GM23248 (cell line): ENCODE results near the gene TTN.

Experiments used
- EZH2 ChIP-seq: fragments of 200-600 bp; sonication (generic); IDR thresholded peaks from 2 replicates; pipeline ENCODE4 v1.6.1; 2018; ENCODE audit warnings: antibody characterized with exemption, mild to moderate bottlenecking; ENCODE audit not compliant: insufficient read depth, poor library complexity, severe bottlenecking
- EZH2phosphoT487 ChIP-seq: fragments of 200-600 bp; sonication (generic); IDR thresholded peaks from 2 replicates; pipeline ENCODE4 v1.6.1; 2018; ENCODE audit warnings: antibody characterized with exemption, moderate library complexity, mild to moderate bottlenecking, low read depth; ENCODE audit not compliant: insufficient read depth

DNA sequence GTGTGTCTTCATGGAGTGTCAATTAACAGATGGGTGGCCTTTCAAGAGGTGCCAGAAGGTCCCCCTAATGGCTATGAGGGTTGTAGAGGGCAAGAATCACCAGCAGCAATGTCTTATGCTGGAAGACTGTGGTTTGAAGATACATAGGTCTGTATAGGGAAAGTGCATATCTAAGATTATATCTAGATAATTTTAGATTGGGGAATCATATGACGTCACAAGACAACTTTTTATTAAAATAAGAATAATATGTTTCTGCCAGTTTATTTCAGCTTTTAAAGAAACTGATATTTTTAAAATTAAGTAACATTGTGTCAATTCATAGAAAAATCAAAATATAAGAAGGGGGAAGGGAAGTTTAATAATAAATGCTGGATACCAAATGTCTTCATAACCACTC, 162.3 kb downstream of the TTN start:
- no peak for TF ChIP-seq EZH2
- no peak for TF ChIP-seq EZH2phosphoT487
